Aorta (tissue), 5 donors: ENCODE measurements around the gene PDGFD. TPM values are rescaled to one million over a fixed set of nuclear protein-coding genes. Genes with fewer than 3 reads are reported as not detected.

ENCODE experiments used
- ATAC-seq: fragments of 200-7000 bp; cut with Tn5 transposase; one replicate; pipeline ENCODE4 v1.9.1; 2022; ENCODE audit warnings: moderate library complexity; ENCODE audit not compliant: low FRiP score
- DNase-seq, 2 donors: peaks; one replicate each; pipeline ENCODE4 v3.0.0-alpha.2; 2020
- H3K27ac ChIP-seq, 2 donors: one replicate each; pipeline ENCODE4 v1.5.1; 2013; ENCODE audit warnings: low read length in 2 of 2, mild to moderate bottlenecking in 2 of 2, moderate library complexity in 2 of 2, control low read depth in 1 of 2, inconsistent platforms in 1 of 2, low read depth in 1 of 2
- H3K27me3 ChIP-seq, 2 donors: one replicate each; pipeline ENCODE4 v1.6.1; 2013; ENCODE audit warnings: control low read depth in 1 of 2, low read length in 1 of 2, mild to moderate bottlenecking in 1 of 2, moderate library complexity in 1 of 2; ENCODE audit not compliant: insufficient read depth in 2 of 2, control insufficient read depth in 1 of 2
- H3K36me3 ChIP-seq, 2 donors: one replicate each; pipeline ENCODE4 v1.6.1; 2013; ENCODE audit warnings: control low read depth in 1 of 2, low read length in 1 of 2, mild to moderate bottlenecking in 1 of 2; ENCODE audit not compliant: insufficient read depth in 2 of 2, control insufficient read depth in 1 of 2
- H3K4me1 ChIP-seq, 2 donors: one replicate each; pipeline ENCODE4 v1.6.1; 2013; ENCODE audit warnings: low read length in 2 of 2, control low read depth in 1 of 2, mild to moderate bottlenecking in 1 of 2, moderate library complexity in 1 of 2; ENCODE audit not compliant: insufficient read depth in 2 of 2, control insufficient read depth in 1 of 2
- H3K4me3 ChIP-seq, 2 donors: one replicate each; pipeline ENCODE4 v1.5.1; 2013; ENCODE audit warnings: low read length in 2 of 2, control low read depth in 1 of 2, mild to moderate bottlenecking in 1 of 2
- H3K9me3 ChIP-seq: one replicate; pipeline ENCODE4 v1.6.1; 2013; ENCODE audit warnings: mild to moderate bottlenecking, low read length; ENCODE audit not compliant: control insufficient read depth
- WGBS, 2 donors: extraction: QIAGEN DNeasy Blood & Tissue Kit; methylation state at CpG; one replicate each; pipeline ENCODE4 v1.1.7; 2013; 5-methylcytosine and 5-hydroxymethylcytosine counted together
- intact Hi-C, 2 donors: fragments of 100-400 bp; cut with DNase I; formaldehyde crosslinking; loops; one replicate each; pipeline versions ENCODE4 v1.14.2 to v1.15.0; 2022
- polyA plus RNA-seq, 2 donors: library from polyadenylated mRNA; stranded (reverse); fragments of 200-250 nt; gene quantifications; one replicate each; pipeline ENCODE4 v1.2.3, GENCODE V29; 2013
- total RNA-seq, 2 donors: library from RNA; stranded (reverse); fragmentation: NEBNext Ultra II Directional; extraction: Animal tissue kit (Norgen Biotek cat#: 25700); gene quantifications; one replicate each; pipeline ENCODE4 v1.2.1, GENCODE V29; 2021
- donor health status: healthy with polysubstance abuse.
- donor health status: Bipolar disorder and iron deficiency.
- donor health status: DM: no; HTN: no; CAD: no.
- donor health status: DM: no; HTN: no; CAD: no.
- donor health status: DM: yes; HTN: yes; CAD: no.

Gene PDGFD
- total and polyA plus RNA-seq, 4 donors: 47.7 to 115 (median 66.5) TPM

DNA sequence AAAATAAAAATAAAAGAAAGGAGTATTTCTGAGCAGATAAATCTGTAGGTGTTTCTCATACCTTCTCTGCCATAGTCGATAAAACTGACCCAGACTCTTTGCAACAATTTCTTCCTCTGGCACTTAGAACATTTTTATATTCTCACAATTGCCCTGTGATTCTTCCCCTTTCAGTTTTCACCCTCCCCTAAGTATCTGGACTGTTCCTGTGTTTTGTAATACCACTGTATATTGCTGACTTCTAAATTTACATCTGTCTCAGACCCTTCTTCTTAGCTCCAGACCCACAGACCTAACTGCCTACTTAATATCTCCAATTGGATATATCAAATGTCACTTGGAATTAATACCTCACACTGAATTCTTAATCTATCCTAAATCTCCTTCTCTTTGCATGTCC, 261.0 kb downstream of the PDGFD start:
- Histone ChIP-seq H3K27ac (no peak overlapping the region), H3K4me1 (peaks cover 0 to 1% of the 10 kb centered on the region in 2 donors), H3K4me3 (no peak overlapping the region), H3K27me3 (no peaks in the 10 kb centered on the region), H3K36me3 (no peaks in the 10 kb centered on the region), H3K9me3 (no peaks in the 10 kb centered on the region)
- ATAC-seq: no peak
- intact Hi-C loops: no loop called here
- 93 to 96% methylated on average over 1 of the region's 1 CpG for WGBS, 2 donors
- no peak for DNase-seq

DNA sequence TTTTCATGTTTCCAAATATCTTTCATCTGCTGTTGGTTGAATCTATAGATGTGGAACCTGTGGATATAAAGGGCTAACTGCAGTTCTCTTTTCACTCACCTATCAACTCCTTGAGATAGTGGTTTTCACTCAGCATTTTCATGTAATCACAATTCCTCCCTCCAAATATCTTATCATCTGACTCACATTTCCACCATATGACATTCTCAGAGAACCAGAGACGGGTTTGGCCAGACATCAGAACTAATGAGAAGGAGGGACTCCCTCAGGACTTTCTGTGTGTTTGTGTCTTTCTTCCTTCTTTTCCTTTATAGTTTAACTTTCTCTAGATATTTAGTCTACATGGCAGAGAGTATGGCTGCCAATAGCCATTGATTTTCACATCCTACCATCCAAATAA, 262.3 kb downstream of the PDGFD start:
- ATAC-seq: no peak
- DNase-seq: no peak
- H3K36me3 ChIP-seq: no peaks in the 10 kb centered on the region
- intact Hi-C loops: no loop called here
- no peak overlapping the region for H3K27ac ChIP-seq
- H3K27me3 ChIP-seq: no peaks in the 10 kb centered on the region
- H3K4me1 ChIP-seq: peaks cover 0 to 1% of the 10 kb centered on the region in 2 donors
- no peaks in the 10 kb centered on the region for H3K9me3 ChIP-seq
- no peak overlapping the region for H3K4me3 ChIP-seq
- WGBS, 2 donors: 88 to 92% methylated on average over 1 of the region's 1 CpG

DNA sequence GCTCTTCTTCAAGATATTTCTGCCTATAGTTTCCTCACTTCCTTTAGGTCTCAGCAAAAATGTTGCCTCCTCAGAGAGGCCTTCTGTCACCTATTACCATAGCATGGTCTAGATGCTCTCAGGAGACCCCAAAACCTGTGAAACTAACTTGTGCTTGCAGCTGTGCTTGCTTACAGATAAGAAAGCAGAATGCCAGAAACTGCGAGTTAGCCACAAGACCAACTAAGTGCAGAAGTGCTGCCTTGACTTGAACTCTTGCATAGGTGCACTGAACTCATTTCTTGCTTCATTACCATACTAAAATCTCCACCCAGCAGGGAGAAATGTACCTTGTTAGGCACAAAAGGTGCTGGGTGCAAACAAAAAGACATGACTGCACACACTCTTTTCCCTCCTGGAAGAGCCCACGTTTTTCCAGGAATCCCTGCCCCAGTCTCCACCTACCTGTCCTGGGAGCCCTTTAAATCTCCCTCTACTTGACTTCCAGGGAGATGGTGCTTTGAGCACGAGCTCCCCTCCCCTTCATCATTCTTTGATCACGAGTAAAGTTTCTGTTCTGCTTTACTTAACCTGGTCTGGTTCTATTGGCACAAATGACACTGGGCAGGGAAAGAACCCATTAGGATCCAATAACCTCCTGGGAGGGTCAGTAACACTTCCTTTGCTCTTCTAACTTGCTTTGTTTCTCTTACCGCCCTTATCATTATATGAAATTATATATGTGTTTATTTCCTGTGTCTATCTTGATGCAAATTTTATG, 265.2 kb downstream of the PDGFD start:
- no peak overlapping the region for H3K4me3 ChIP-seq
- no peaks in the 10 kb centered on the region for H3K27me3 ChIP-seq
- WGBS, 2 donors: 79% methylated on average over 5 of the region's 5 CpGs
- H3K9me3 ChIP-seq: no peaks in the 10 kb centered on the region
- no peak overlapping the region for H3K27ac ChIP-seq
- ATAC-seq (no peak), DNase-seq (no peak)
- intact Hi-C loops: no loop called here
- H3K36me3 ChIP-seq: no peaks in the 10 kb centered on the region
- no peaks in the 10 kb centered on the region for H3K4me1 ChIP-seq

- 34 to 37% methylated on average over 1 of the region's 1 CpG for WGBS, 2 donors
- Histone ChIP-seq H3K27me3 (no peaks in the 10 kb centered on the region), H3K9me3 (no peaks in the 10 kb centered on the region), H3K4me1 (no peaks in the 10 kb centered on the region), H3K27ac (no peak overlapping the region), H3K4me3 (no peak overlapping the region), H3K36me3 (no peaks in the 10 kb centered on the region)
- DNase-seq (no peak), ATAC-seq (no peak)
- intact Hi-C loops: no loop called here
Observed at GRCh38 chr11:103898065-103898464, 265.9 kb downstream of the PDGFD start.

- no peak overlapping the region for H3K4me3 ChIP-seq
- WGBS, 2 donors: 55 to 66% methylated on average over 4 of the region's 4 CpGs
- intact Hi-C loops: no loop called here
- no peaks in the 10 kb centered on the region for H3K36me3 ChIP-seq
- H3K4me1 ChIP-seq: no peaks in the 10 kb centered on the region
- H3K9me3 ChIP-seq: no peaks in the 10 kb centered on the region
- ATAC-seq: no peak
- no peak for DNase-seq
- no peak overlapping the region for H3K27ac ChIP-seq
- H3K27me3 ChIP-seq: no peaks in the 10 kb centered on the region
Observed at GRCh38 chr11:103897160-103897936, 266.6 kb downstream of the PDGFD start.

GRCh38 chr11:103895106-103895505, 268.8 kb downstream of the PDGFD start:
- 75 to 77% methylated on average over 3 of the region's 3 CpGs for WGBS, 2 donors
- intact Hi-C loops: no loop called here
- ATAC-seq (no peak), DNase-seq (no peak)
- no peak overlapping the region for H3K27ac ChIP-seq
- H3K4me1 ChIP-seq: no peaks in the 10 kb centered on the region
- H3K9me3 ChIP-seq: no peaks in the 10 kb centered on the region
- no peaks in the 10 kb centered on the region for H3K27me3 ChIP-seq
- H3K36me3 ChIP-seq: no peaks in the 10 kb centered on the region
- H3K4me3 ChIP-seq: no peak overlapping the region

DNA sequence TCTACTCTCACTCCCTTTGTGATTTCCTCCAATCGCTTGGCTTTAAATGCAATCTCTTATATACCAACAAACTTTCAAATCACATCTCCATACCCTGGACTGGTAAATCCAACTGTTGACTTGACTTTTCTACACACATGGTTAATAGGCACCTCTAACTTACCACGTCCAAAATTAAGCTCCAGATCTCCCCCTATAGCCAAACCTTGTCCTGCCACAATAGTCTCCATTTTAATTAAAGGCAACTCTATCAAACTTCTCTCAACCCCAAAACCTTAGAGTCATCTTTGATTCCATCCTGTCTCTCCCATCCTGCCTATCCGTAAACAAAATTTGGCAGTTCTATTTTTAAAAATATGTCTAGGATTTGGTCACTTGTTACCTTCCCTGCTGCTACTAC, 269.3 kb downstream of the PDGFD start:
- ATAC-seq: no peak
- no peak for DNase-seq
- Histone ChIP-seq H3K4me1 (no peaks in the 10 kb centered on the region), H3K4me3 (no peak overlapping the region), H3K27ac (no peak overlapping the region), H3K27me3 (no peaks in the 10 kb centered on the region), H3K9me3 (no peaks in the 10 kb centered on the region), H3K36me3 (no peaks in the 10 kb centered on the region)
- 75 to 79% methylated on average over 3 of the region's 3 CpGs for WGBS, 2 donors
- intact Hi-C loops: no loop called here

GRCh38 chr11:103894034-103894433, 269.9 kb downstream of the PDGFD start:
- ATAC-seq (no peak), DNase-seq (no peak)
- Histone ChIP-seq H3K4me3 (no peak overlapping the region), H3K9me3 (no peaks in the 10 kb centered on the region), H3K27me3 (no peaks in the 10 kb centered on the region), H3K27ac (no peak overlapping the region), H3K36me3 (no peaks in the 10 kb centered on the region), H3K4me1 (no peaks in the 10 kb centered on the region)
- intact Hi-C loops: no loop called here
- WGBS, 2 donors: 92% methylated on average over 3 of the region's 3 CpGs

DNA sequence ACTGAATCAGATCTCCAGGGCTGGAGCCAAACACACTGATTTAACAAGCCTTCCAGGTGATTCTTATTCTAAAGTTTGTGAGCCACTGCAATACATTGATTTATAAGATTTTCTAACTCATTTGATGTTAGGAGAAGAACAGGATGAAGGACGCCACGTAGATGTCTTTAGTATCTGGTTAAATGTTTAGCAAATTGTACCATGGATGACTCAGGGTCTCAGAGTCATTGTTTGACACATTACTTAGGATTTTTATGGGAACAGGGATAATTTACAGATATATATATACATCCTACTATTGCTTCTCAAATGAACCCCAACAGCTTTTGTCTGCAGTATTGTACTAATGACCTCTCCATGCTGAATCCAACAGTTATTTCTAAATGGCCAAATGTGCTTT, 270.6 kb downstream of the PDGFD start:
- Histone ChIP-seq H3K9me3 (no peaks in the 10 kb centered on the region), H3K36me3 (no peaks in the 10 kb centered on the region), H3K4me3 (no peak overlapping the region), H3K4me1 (no peaks in the 10 kb centered on the region), H3K27ac (no peak overlapping the region), H3K27me3 (no peaks in the 10 kb centered on the region)
- 95 to 97% methylated on average over 2 of the region's 2 CpGs for WGBS, 2 donors
- no peak for DNase-seq
- ATAC-seq: no peak
- intact Hi-C loops: no loop called here
